PC-3 (cell line): ENCODE data around the gene ARHGEF17. TPM values are rescaled to one million over a fixed set of nuclear protein-coding genes. Genes with fewer than 3 reads are reported as not detected.

ENCODE experiments used
- ATAC-seq: fragments of 200-7000 bp; cut with Tn5 transposase; 2 replicates; pipeline ENCODE4 v1.9.1; 2020; ENCODE audit warnings: mild to moderate bottlenecking, moderate library complexity
- BruUV-seq: library from RNA; stranded (reverse); fragments of 400-500 nt; replicated peaks from 2 replicates; lab custom pipeline; 2021; lab: Mats Ljungman, UMichigan
- CTCF ChIA-PET: fragments of 300-600 bp; sonication (Branson Sonifier 250); formaldehyde crosslinking; loops from one replicate; lab custom pipeline; 2022; ENCODE audit warnings: antibody characterized with exemption; lab: Charles Lee
- POLR2A ChIA-PET: fragments of 300-600 bp; sonication (Branson Sonifier 250); formaldehyde crosslinking; loops from one replicate; lab custom pipeline; 2022; ENCODE audit warnings: antibody characterized with exemption; ENCODE audit not compliant: unreplicated experiment; lab: Charles Lee
- DNase-seq: peaks from one replicate; pipeline ENCODE4 v3.0.0-alpha.2; 2015
- H2AFZ ChIP-seq: fragments of 300-600 bp; sonication (generic); 2 replicates; pipeline ENCODE4 v1.6.0; 2016; ENCODE audit warnings: antibody characterized with exemption, low read length
- H3F3A ChIP-seq: fragments of 300-600 bp; sonication (generic); one replicate; pipeline ENCODE4 v1.6.0; 2017; ENCODE audit warnings: antibody characterized with exemption, low read length, control low read depth, mild to moderate bottlenecking; ENCODE audit not compliant: unreplicated experiment
- H3K27ac ChIP-seq: fragments of 300-600 bp; sonication (generic); 2 replicates; pipeline ENCODE4 v1.5.1; 2016; ENCODE audit warnings: mild to moderate bottlenecking, low read length
- H3K27me3 ChIP-seq: fragments of 300-600 bp; sonication (generic); 2 replicates; pipeline ENCODE4 v1.6.1; 2016; ENCODE audit warnings: low read length, mixed read lengths
- H3K36me3 ChIP-seq: fragments of 300-600 bp; sonication (generic); 2 replicates; pipeline ENCODE4 v1.6.1; 2016; ENCODE audit warnings: low read depth, mixed run types, low read length, mixed read lengths
- H3K4me1 ChIP-seq: fragments of 300-600 bp; sonication (generic); 2 replicates; pipeline ENCODE4 v1.5.1; 2016; ENCODE audit warnings: low read length; ENCODE audit not compliant: insufficient read depth
- H3K4me2 ChIP-seq: fragments of 300-600 bp; sonication (generic); 2 replicates; pipeline ENCODE4 v1.6.0; 2016; ENCODE audit warnings: low read length
- H3K4me3 ChIP-seq: fragments of 300-600 bp; sonication (generic); 2 replicates; pipeline ENCODE4 v1.5.1; 2016; ENCODE audit warnings: mild to moderate bottlenecking, low read length, mixed read lengths
- H3K79me2 ChIP-seq: fragments of 300-600 bp; sonication (generic); 2 replicates; pipeline ENCODE4 v1.6.1; 2017; ENCODE audit warnings: low read length, mixed read lengths
- H3K9ac ChIP-seq: fragments of 300-600 bp; sonication (generic); 2 replicates; pipeline ENCODE4 v1.6.0; 2016; ENCODE audit warnings: mild to moderate bottlenecking, low read length
- H3K9me2 ChIP-seq: fragments of 300-600 bp; sonication (generic); replicated peaks from 2 replicates; pipeline ENCODE4 v1.6.1; 2016; ENCODE audit warnings: mixed run types, low read length, mixed read lengths
- H3K9me3 ChIP-seq: fragments of 300-600 bp; sonication (generic); 2 replicates; pipeline ENCODE4 v1.6.1; 2016; ENCODE audit warnings: low read length, mixed read lengths
- H4K20me1 ChIP-seq: fragments of 300-600 bp; sonication (generic); 2 replicates; pipeline ENCODE4 v1.6.1; 2016; ENCODE audit warnings: low read length, mixed read lengths
- CTCF ChIP-seq: fragments of 300-600 bp; sonication (generic); conservative IDR thresholded peaks from 2 replicates; pipeline ENCODE4 v1.5.1; 2017; ENCODE audit warnings: antibody characterized with exemption, low read depth, mild to moderate bottlenecking, low read length
- EZH2 ChIP-seq: fragments of 300-600 bp; sonication (generic); IDR thresholded peaks from one replicate; pipeline ENCODE4 v1.6.1; 2017; ENCODE audit warnings: antibody characterized with exemption, mild to moderate bottlenecking, low read length; ENCODE audit not compliant: unreplicated experiment
- EZH2phosphoT487 ChIP-seq: fragments of 300-600 bp; sonication (generic); IDR thresholded peaks from 2 replicates; pipeline ENCODE4 v1.6.1; 2018; ENCODE audit warnings: mild to moderate bottlenecking, antibody characterized with exemption, low read length, borderline replicate concordance
- intact Hi-C: fragments of 100-400 bp; cut with micrococcal nuclease; formaldehyde crosslinking; loops from 2 replicates; pipeline ENCODE4 v1.9.0; 2023
- total RNA-seq: library from RNA; depleted of rRNA; stranded (reverse); fragments of >200 nt; gene quantifications from 2 replicates; pipeline ENCODE4 v1.2.3, GENCODE V29; 2014

The ARHGEF17 gene
- total RNA-seq, 1 experiment from 2014 or later: 6.2 TPM

- intact Hi-C loops: no loop called here
- no TSS peak for BruUV-seq
- CTCF ChIA-PET: no interaction called here
- no peaks in the 10 kb centered on the region for H3K9me2 ChIP-seq
- POLR2A ChIA-PET: no interaction called here
- ATAC-seq: no peak
- DNase-seq: no peak
- no peak for TF ChIP-seq EZH2phosphoT487
- no peak for TF ChIP-seq CTCF
- no peak for TF ChIP-seq EZH2
- peaks cover 45% of the 10 kb centered on the region for H3K4me1 ChIP-seq
- no peaks in the 10 kb centered on the region for H3K27me3 ChIP-seq
- no peaks in the 10 kb centered on the region for H3K79me2 ChIP-seq
- H3K9me3 ChIP-seq: no peaks in the 10 kb centered on the region
- no peak overlapping the region for H3K27ac ChIP-seq
- no peak overlapping the region for H3K9ac ChIP-seq
- no peaks in the 10 kb centered on the region for H4K20me1 ChIP-seq
- peaks cover 3% of the 10 kb centered on the region for H3F3A ChIP-seq
- H2AFZ ChIP-seq: no peak overlapping the region
- H3K4me3 ChIP-seq: no peak overlapping the region
- H3K36me3 ChIP-seq: no peaks in the 10 kb centered on the region
- H3K4me2 ChIP-seq: no peak overlapping the region
These were observed 40.8 kb upstream of the ARHGEF17 start for GRCh38 chr11:73267122-73267846.

- CTCF ChIA-PET: no interaction called here
These were observed 40.1 kb upstream of the ARHGEF17 start for GRCh38 chr11:73267906-73268540.

More at GRCh38 chr11:73267906-73268540, 40.1 kb upstream of the ARHGEF17 start:
- Histone ChIP-seq H3K4me3 (no peak overlapping the region), H3K36me3 (no peaks in the 10 kb centered on the region), H3K4me1 (peaks cover 47% of the 10 kb centered on the region), H3K4me2 (no peak overlapping the region), H4K20me1 (no peaks in the 10 kb centered on the region), H3K27ac (no peak overlapping the region), H3K27me3 (no peaks in the 10 kb centered on the region), H3K79me2 (no peaks in the 10 kb centered on the region), H3F3A (peaks cover 3% of the 10 kb centered on the region), H3K9ac (no peak overlapping the region), H3K9me2 (no peaks in the 10 kb centered on the region), H3K9me3 (no peaks in the 10 kb centered on the region), H2AFZ (no peak overlapping the region)
- POLR2A ChIA-PET: interaction anchor here (0.5 kb wide), 1 partner anchor 508 kb away, joined by 6 read pairs; no protein-coding TSS in a partner anchor
- intact Hi-C loops: no loop called here
- no peak for ATAC-seq
- DNase-seq: no peak
- BruUV-seq: no TSS peak
- TF ChIP-seq CTCF (no peak), EZH2phosphoT487 (no peak)
